Tibial nerve (tissue), 4 donors: Measurements from ENCODE around the gene PRKCZ. TPM values are rescaled to one million over a fixed set of nuclear protein-coding genes. Genes with fewer than 3 reads are reported as not detected.

Experiments
- DNase-seq, 2 donors: peaks; one replicate each; pipeline ENCODE4 v3.0.0-alpha.2; 2019; ENCODE audit warnings: low spot score in 2 of 2
- H3K27ac ChIP-seq, 4 donors: fragments of 200-600 bp; sonication (generic) in 3 of 4; one replicate each; pipeline ENCODE4 v1.5.1; 2017 to 2019; ENCODE audit warnings: mild to moderate bottlenecking in 1 of 4
- H3K27me3 ChIP-seq, 2 donors: fragments of 200-600 bp; sonication (generic) in 1 of 2; one replicate each; pipeline versions ENCODE4 v1.5.1 to v1.6.0; 2017 to 2019
- H3K36me3 ChIP-seq, 3 donors: fragments of 200-600 bp; sonication (generic); one replicate each; pipeline ENCODE4 v1.5.1; 2018 to 2019
- H3K4me1 ChIP-seq, 4 donors: fragments of 200-600 bp; sonication (generic) in 3 of 4; one replicate each; pipeline ENCODE4 v1.5.1; 2017 to 2019
- H3K4me3 ChIP-seq, 4 donors: fragments of 200-600 bp; sonication (generic) in 3 of 4; one replicate each; pipeline ENCODE4 v1.5.1; 2017 to 2019; ENCODE audit warnings: mild to moderate bottlenecking in 1 of 4, moderate library complexity in 1 of 4
- H3K9me3 ChIP-seq, 4 donors: fragments of 200-600 bp; sonication (generic) in 3 of 4; one replicate each; pipeline ENCODE4 v1.5.1; 2017 to 2019
- CTCF ChIP-seq, 5 experiments: fragments of 200-600 bp in 3 of 5; fragments of 450-650 bp in 2 of 5; sonication (generic) in 3 of 5; IDR thresholded peaks; one replicate each; pipeline ENCODE4 v1.5.1; 2016 to 2019; ENCODE audit warnings: antibody characterized with exemption in 5 of 5, mild to moderate bottlenecking in 3 of 5, moderate library complexity in 2 of 5
- EP300 ChIP-seq, 2 donors: sonication (generic); formaldehyde crosslinking; IDR thresholded peaks; one replicate each; pipeline ENCODE4 v1.6.1; 2017; ENCODE audit warnings: antibody characterized with exemption in 2 of 2, mild to moderate bottlenecking in 1 of 2
- POLR2A ChIP-seq, 2 donors: fragments of 450-650 bp; IDR thresholded peaks; one replicate each; pipeline ENCODE4 v1.6.1; 2017; ENCODE audit warnings: antibody characterized with exemption in 2 of 2, mild to moderate bottlenecking in 2 of 2, moderate library complexity in 2 of 2
- WGBS, 2 donors: methylation state at CpG; one replicate each; pipeline ENCODE4 v1.1.5; 2018; 5-methylcytosine and 5-hydroxymethylcytosine counted together
- total RNA-seq, 4 donors: library from RNA; depleted of rRNA; stranded (reverse); fragments of >200 nt; gene quantifications; one replicate each; pipeline ENCODE4 v1.1.0, GENCODE V29; 2016

The PRKCZ gene
- total RNA-seq, 4 donors from 2014 or later = 2.0 to 3.9 (median 2.8) TPM

- H3K9me3 ChIP-seq = peaks cover 0 to 16% (median 0%) of the 10 kb centered on the region in 4 donors
- H3K27ac ChIP-seq = no peak overlapping the region
- TF ChIP-seq POLR2A (IDR thresholded peaks at IDR 0.05) (no peak), CTCF (IDR thresholded peaks at IDR 0.05) (no peak), EP300 (IDR thresholded peaks at IDR 0.05) (no peak)
- no peak overlapping the region for H3K4me3 ChIP-seq
- 74 to 81% methylated on average over 16 to 17 of the region's 17 CpGs for WGBS, 2 donors
- no peak for DNase-seq
- H3K27me3 ChIP-seq = peaks cover 0 to 19% of the 10 kb centered on the region in 2 donors
- H3K36me3 ChIP-seq = no peaks in the 10 kb centered on the region
- no peaks in the 10 kb centered on the region for H3K4me1 ChIP-seq
Observed at GRCh38 chr1:2095394-2095793, 45.2 kb downstream of the PRKCZ start.

- 82 to 88% methylated on average over 22 to 33 of the region's 34 CpGs for WGBS, 2 donors
- H3K27me3 ChIP-seq = peaks cover 0 to 14% of the 10 kb centered on the region in 2 donors
- no peaks in the 10 kb centered on the region for H3K36me3 ChIP-seq
- no peaks in the 10 kb centered on the region for H3K4me1 ChIP-seq
- no peak overlapping the region for H3K27ac ChIP-seq
- H3K4me3 ChIP-seq = no peak overlapping the region
- H3K9me3 ChIP-seq = peaks cover 0 to 16% (median 0%) of the 10 kb centered on the region in 4 donors
- DNase-seq = no peak
- TF ChIP-seq CTCF (IDR thresholded peaks at IDR 0.05) = no peak
- no peak for TF ChIP-seq POLR2A (IDR thresholded peaks at IDR 0.05)
- TF ChIP-seq EP300 (IDR thresholded peaks at IDR 0.05) = no peak
Observed at GRCh38 chr1:2095981-2096736, 45.9 kb downstream of the PRKCZ start.

GRCh38 chr1:2097386-2098300 is 47.4 kb downstream of the PRKCZ start:
- 96% methylated on average over 25 to 26 of the region's 26 CpGs for WGBS, 2 donors

GRCh38 chr1:2098301-2098698 is 48.1 kb downstream of the PRKCZ start:
- 87 to 93% methylated on average over 11 of the region's 11 CpGs for WGBS, 2 donors
- TF ChIP-seq EP300 (IDR thresholded peaks at IDR 0.05) (no peak), CTCF (IDR thresholded peaks at IDR 0.05) (no peak), POLR2A (IDR thresholded peaks at IDR 0.05) (no peak)
- DNase-seq = no peak

More at GRCh38 chr1:2097386-2098300, 47.4 kb downstream of the PRKCZ start:
- DNase-seq = no peak
- no peaks in the 10 kb centered on the region for H3K36me3 ChIP-seq
- no peaks in the 10 kb centered on the region for H3K4me1 ChIP-seq
- no peak overlapping the region for H3K27ac ChIP-seq
- peaks cover 0 to 8% of the 10 kb centered on the region in 2 donors for H3K27me3 ChIP-seq
- TF ChIP-seq CTCF (IDR thresholded peaks at IDR 0.05) (no peak), EP300 (IDR thresholded peaks at IDR 0.05) (no peak), POLR2A (IDR thresholded peaks at IDR 0.05) (no peak)
- H3K4me3 ChIP-seq = no peak overlapping the region
- H3K9me3 ChIP-seq = peaks cover 0 to 16% (median 0%) of the 10 kb centered on the region in 4 donors

More at GRCh38 chr1:2098301-2098698, 48.1 kb downstream of the PRKCZ start:
- peaks cover 0 to 8% of the 10 kb centered on the region in 2 donors for H3K27me3 ChIP-seq
- H3K27ac ChIP-seq = no peak overlapping the region
- no peaks in the 10 kb centered on the region for H3K4me1 ChIP-seq
- H3K9me3 ChIP-seq = peaks cover 0 to 16% (median 0%) of the 10 kb centered on the region in 4 donors
- H3K36me3 ChIP-seq = no peaks in the 10 kb centered on the region
- H3K4me3 ChIP-seq = no peak overlapping the region
